Right atrium auricular region (tissue), 2 donors: ENCODE data around the gene INSRR. TPM values are rescaled to one million over a fixed set of nuclear protein-coding genes. Genes with fewer than 3 reads are reported as not detected.

Experiments used
- DNase-seq: peaks from one replicate; pipeline ENCODE4 v3.0.0-alpha.2; 2019; ENCODE audit warnings: low spot score
- H3K27ac ChIP-seq, 2 donors: fragments of 200-600 bp; sonication (generic); 1 replicate in 1 of 2; 2 replicates in 1 of 2; pipeline ENCODE4 v1.5.1; 2016 to 2019
- H3K27me3 ChIP-seq, 2 donors: fragments of 200-600 bp; sonication (generic); one replicate each; pipeline versions ENCODE4 v1.5.1 to v1.6.0; 2017 to 2019
- H3K36me3 ChIP-seq: fragments of 200-600 bp; sonication (generic); one replicate; pipeline ENCODE4 v1.5.1; 2016
- H3K4me1 ChIP-seq, 2 donors: fragments of 200-600 bp; sonication (generic); one replicate each; pipeline versions ENCODE4 v1.5.1 to v1.6.0; 2017 to 2019
- H3K4me3 ChIP-seq, 2 donors: fragments of 200-600 bp; sonication (generic); 1 replicate in 1 of 2; 2 replicates in 1 of 2; pipeline ENCODE4 v1.5.1; 2017 to 2019; ENCODE audit warnings: mild to moderate bottlenecking in 1 of 2, moderate library complexity in 1 of 2
- H3K9me3 ChIP-seq, 2 donors: fragments of 200-600 bp; sonication (generic); one replicate each; pipeline ENCODE4 v1.5.1; 2019
- CTCF ChIP-seq, 2 donors: fragments of 200-600 bp; sonication (generic); IDR thresholded peaks; one replicate each; pipeline ENCODE4 v1.5.1; 2019; ENCODE audit warnings: antibody characterized with exemption in 2 of 2
- total RNA-seq, 2 donors: library from RNA; depleted of rRNA; stranded (reverse); fragments of >200 nt; gene quantifications; one replicate each; pipeline ENCODE4 v1.1.0, GENCODE V29; 2016

The INSRR gene
- not detected for total RNA-seq

- no peak for DNase-seq
- no peak for TF ChIP-seq CTCF (IDR thresholded peaks at IDR 0.05)
- Histone ChIP-seq H3K36me3 (no peaks in the 10 kb centered on the region), H3K4me1 (peaks cover 0 to 33% of the 10 kb centered on the region in 2 donors), H3K9me3 (no peaks in the 10 kb centered on the region), H3K27me3 (peaks cover 6 to 15% of the 10 kb centered on the region in 2 donors), H3K4me3 (peak within 1 kb of the TSS; percentile 23 to 44), H3K27ac (no peak within 1 kb of the TSS)
Measured at GRCh38 chr1:156858959-156859522, at the start of gene INSRR. TSS of gene INSRR (minus strand) at chr1:156859117. CDS start at chr1:156858621, 496 bp downstream.

- DNase-seq = no peak
- peaks cover 0 to 25% of the 10 kb centered on the region in 2 donors for H3K4me1 ChIP-seq
Measured at GRCh38 chr1:156908541-156908940, 49.6 kb upstream of the INSRR start.

GRCh38 chr1:156906206-156906906 is 47.4 kb upstream of the INSRR start:
- H3K4me3 ChIP-seq = no peak overlapping the region
- H3K27ac ChIP-seq = no peak overlapping the region
- DNase-seq = no peak
- H3K9me3 ChIP-seq = no peaks in the 10 kb centered on the region
- H3K4me1 ChIP-seq = peaks cover 0 to 46% of the 10 kb centered on the region in 2 donors
- TF ChIP-seq CTCF (IDR thresholded peaks at IDR 0.05) = no peak
- peaks cover 8% of the 10 kb centered on the region for H3K36me3 ChIP-seq
- H3K27me3 ChIP-seq = no peaks in the 10 kb centered on the region

More at GRCh38 chr1:156908541-156908940, 49.6 kb upstream of the INSRR start:
- no peak overlapping the region for H3K27ac ChIP-seq
- peaks cover 17% of the 10 kb centered on the region for H3K36me3 ChIP-seq
- no peak overlapping the region for H3K4me3 ChIP-seq
- no peak for TF ChIP-seq CTCF (IDR thresholded peaks at IDR 0.05)
- H3K27me3 ChIP-seq = no peaks in the 10 kb centered on the region
- H3K9me3 ChIP-seq = no peaks in the 10 kb centered on the region

- no peak for TF ChIP-seq CTCF (IDR thresholded peaks at IDR 0.05)
- H3K4me1 ChIP-seq = peaks cover 0 to 53% of the 10 kb centered on the region in 2 donors
- H3K27ac ChIP-seq = no peak overlapping the region
- no peaks in the 10 kb centered on the region for H3K27me3 ChIP-seq
- peaks cover 8% of the 10 kb centered on the region for H3K36me3 ChIP-seq
- no peak overlapping the region for H3K4me3 ChIP-seq
- no peaks in the 10 kb centered on the region for H3K9me3 ChIP-seq
- no peak for DNase-seq
Measured at GRCh38 chr1:156905651-156906050, 46.7 kb upstream of the INSRR start.

- peaks cover 8% of the 10 kb centered on the region for H3K36me3 ChIP-seq
- H3K27me3 ChIP-seq = no peaks in the 10 kb centered on the region
- H3K4me1 ChIP-seq = peaks cover 0 to 58% of the 10 kb centered on the region in 2 donors
- DNase-seq = no peak
- no peaks in the 10 kb centered on the region for H3K9me3 ChIP-seq
- TF ChIP-seq CTCF (IDR thresholded peaks at IDR 0.05) = no peak
- H3K4me3 ChIP-seq = no peak overlapping the region
- no peak overlapping the region for H3K27ac ChIP-seq
Measured at GRCh38 chr1:156905176-156905575, 46.3 kb upstream of the INSRR start.
